Measurements from ENCODE around the gene SEZ6L. TPM values are rescaled to one million over a fixed set of nuclear protein-coding genes. Genes with fewer than 3 reads are reported as not detected.

Gene SEZ6L
- total RNA-seq, 1 donor from 2014 or later: 0.18 TPM

GRCh38 chr22:26245001-26245400, 75.7 kb downstream of the SEZ6L start:
- DNase-seq (ENCODE audit: low spot score): no peak

GRCh38 chr22:26246552-26246951, 77.3 kb downstream of the SEZ6L start:
- no peak for DNase-seq (ENCODE audit: low spot score)

GRCh38 chr22:26251869-26252268, 82.6 kb downstream of the SEZ6L start:
- DNase-seq (ENCODE audit: low spot score): no peak

- no peak for DNase-seq (ENCODE audit: low spot score)
Observed at GRCh38 chr22:26259510-26259909, 90.2 kb downstream of the SEZ6L start.

GRCh38 chr22:26264162-26264561, 94.9 kb downstream of the SEZ6L start:
- no peak for DNase-seq (ENCODE audit: low spot score)

GRCh38 chr22:26265281-26265680, 96.0 kb downstream of the SEZ6L start:
- DNase-seq (ENCODE audit: low spot score): no peak

GRCh38 chr22:26265909-26266308, 96.6 kb downstream of the SEZ6L start:
- no peak for DNase-seq (ENCODE audit: low spot score)

GRCh38 chr22:26267856-26268255, 98.6 kb downstream of the SEZ6L start:
- no peak for DNase-seq (ENCODE audit: low spot score)

- no peak for DNase-seq (ENCODE audit: low spot score)
Observed at GRCh38 chr22:26269572-26269971, 100.3 kb downstream of the SEZ6L start.

- DNase-seq (ENCODE audit: low spot score): no peak
Observed at GRCh38 chr22:26271427-26271826, 102.2 kb downstream of the SEZ6L start.

GRCh38 chr22:26273011-26273675, 103.9 kb downstream of the SEZ6L start:
- no peak for DNase-seq (ENCODE audit: low spot score)

- no peak for DNase-seq (ENCODE audit: low spot score)
Observed at GRCh38 chr22:26276529-26277160, 107.4 kb downstream of the SEZ6L start.

- DNase-seq (ENCODE audit: low spot score): no peak
Observed at GRCh38 chr22:26281941-26282340, 112.7 kb downstream of the SEZ6L start.

GRCh38 chr22:26283330-26283729, 114.1 kb downstream of the SEZ6L start:
- no peak for DNase-seq (ENCODE audit: low spot score)

- DNase-seq (ENCODE audit: low spot score): no peak
Observed at GRCh38 chr22:26285632-26286031, 116.4 kb downstream of the SEZ6L start.

GRCh38 chr22:26286091-26286820, 117.0 kb downstream of the SEZ6L start:
- DNase-seq (ENCODE audit: low spot score): no peak

- DNase-seq (ENCODE audit: low spot score): no peak
Observed at GRCh38 chr22:26287382-26288225, 118.3 kb downstream of the SEZ6L start.

GRCh38 chr22:26289611-26290101, 120.4 kb downstream of the SEZ6L start:
- no peak for DNase-seq (ENCODE audit: low spot score)

- no peak for DNase-seq (ENCODE audit: low spot score)
Observed at GRCh38 chr22:26291940-26292666, 122.8 kb downstream of the SEZ6L start.

- no peak for DNase-seq (ENCODE audit: low spot score)
Observed at GRCh38 chr22:26292667-26292995, 123.4 kb downstream of the SEZ6L start.

GRCh38 chr22:26295563-26296126, 126.4 kb downstream of the SEZ6L start:
- no peak for DNase-seq (ENCODE audit: low spot score)
